Spleen (tissue), 7 donors: ENCODE data around the gene ANKRD44.
"Not testable (repeated sequence)": the region's sequence is repeated elsewhere in the genome, so short reads cannot be mapped to it uniquely, and the experiment has no call there.

Experiments used
- CTCF ChIP-seq, 11 experiments: fragments of 200-600 bp in 7 of 11; fragments of 450-650 bp in 4 of 11; sonication (generic) in 4 of 11; IDR thresholded peaks in 8 of 11; conservative IDR thresholded peaks in 3 of 11; 1 replicate in 7 of 11; 2 replicates in 4 of 11; pipeline versions ENCODE4 v1.4.0 to v1.8.0; 2016 to 2021; ENCODE audit warnings: antibody characterized with exemption in 11 of 11, inconsistent platforms in 4 of 11, mild to moderate bottlenecking in 1 of 11
- POLR2A ChIP-seq, 3 donors: fragments of 450-650 bp; IDR thresholded peaks; one replicate each; pipeline ENCODE4 v1.5.1; 2017; ENCODE audit warnings: antibody characterized with exemption in 3 of 3, mild to moderate bottlenecking in 1 of 3
- donor health status: DM: no; HTN: no; CAD: no; lungs with moderate emphysema.
- donor health status: DM: no; HTN: no; CAD: no.
- donor health status: DM: no; HTN: no; CAD: no.

- not testable (repeated sequence) for TF ChIP-seq POLR2A (IDR thresholded peaks at IDR 0.05); CTCF (IDR thresholded peaks at IDR 0.05 in 8 of 11, conservative IDR thresholded peaks at IDR 0.05 in 3 of 11)
Observed at GRCh38 chr2:197287596-197287932, 23.0 kb downstream of the ANKRD44 start.
